CD4-positive, alpha-beta T cell treated with Interleukin-17A for 1 hour (primary cell): ENCODE results near the gene MYRIP.

Experiments used
- DNase-seq: peaks from one replicate; pipeline ENCODE4 v3.0.0-alpha.2; 2020

The MYRIP gene

GRCh38 chr3:40200692-40201316 lies 391.4 kb downstream of the MYRIP start:
- no peak for DNase-seq

- no peak for DNase-seq
Observed at GRCh38 chr3:40201770-40202169, 392.4 kb downstream of the MYRIP start.

GRCh38 chr3:40206522-40206921 lies 397.1 kb downstream of the MYRIP start:
- no peak for DNase-seq

- no peak for DNase-seq
Observed at GRCh38 chr3:40207796-40208195, 398.4 kb downstream of the MYRIP start.

DNA sequence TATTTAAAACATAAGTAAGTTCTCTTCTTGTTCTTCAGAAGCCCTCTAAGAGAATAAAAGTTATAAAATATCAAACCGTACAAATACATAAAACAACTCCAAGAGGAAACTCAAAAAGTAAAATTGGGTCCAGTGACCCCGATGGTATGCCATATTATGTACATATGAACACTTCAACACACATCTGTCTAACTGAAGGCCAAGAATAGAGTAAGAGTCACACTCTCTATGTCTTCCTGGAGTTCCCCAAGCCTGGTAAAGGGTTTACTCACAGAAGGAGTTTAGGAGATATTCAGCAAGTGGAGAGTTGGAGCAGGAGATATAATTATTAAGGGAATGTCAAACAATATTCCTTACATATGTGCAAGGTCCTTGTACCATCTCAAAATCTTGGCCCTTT lies 398.8 kb downstream of the MYRIP start:
- DNase-seq = no peak

DNA sequence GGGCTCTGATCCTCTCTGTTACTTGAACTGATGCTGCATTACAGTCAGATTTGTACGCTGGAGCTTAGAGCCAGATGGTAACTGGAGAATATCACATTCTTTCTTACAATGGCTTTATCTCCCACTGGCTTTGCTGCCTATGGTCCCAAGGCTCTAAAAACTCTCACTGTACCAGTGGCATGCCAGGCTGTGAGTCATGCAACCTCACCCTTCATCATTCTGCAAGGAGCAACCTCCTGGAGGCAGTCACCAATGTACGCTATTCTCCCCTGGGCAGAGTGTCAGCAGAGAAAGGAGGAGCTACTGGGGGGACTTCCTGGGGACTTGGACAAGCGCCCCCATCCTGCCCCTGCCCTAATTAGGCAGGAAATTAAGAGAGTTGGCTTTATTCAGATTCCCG lies 402.2 kb downstream of the MYRIP start:
- no peak for DNase-seq

- no peak for DNase-seq
Observed at GRCh38 chr3:40213556-40213955, 404.1 kb downstream of the MYRIP start.

- no peak for DNase-seq
Observed at GRCh38 chr3:40215015-40215414, 405.6 kb downstream of the MYRIP start.

DNA sequence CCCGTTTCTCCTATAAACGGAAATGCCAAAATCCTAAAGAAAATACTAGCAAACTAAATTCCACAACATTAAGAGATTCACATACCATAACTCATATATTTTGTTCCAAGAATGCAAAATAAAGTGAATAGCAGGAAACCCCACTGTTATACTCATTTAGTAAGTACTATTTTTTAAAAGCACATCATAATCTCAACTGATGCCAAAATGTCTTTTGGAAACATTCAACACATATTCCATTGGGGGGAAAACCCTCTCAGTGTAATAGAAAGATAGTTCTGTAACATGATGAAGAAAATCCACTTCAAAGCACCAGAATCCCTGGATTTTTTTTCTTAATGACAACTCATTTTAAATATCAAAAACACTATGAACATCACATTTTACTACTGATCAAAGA lies 407.1 kb downstream of the MYRIP start:
- DNase-seq = no peak

GRCh38 chr3:40223856-40224255 lies 414.4 kb downstream of the MYRIP start:
- no peak for DNase-seq

- no peak for DNase-seq
Observed at GRCh38 chr3:40224796-40225515, 415.5 kb downstream of the MYRIP start.

DNA sequence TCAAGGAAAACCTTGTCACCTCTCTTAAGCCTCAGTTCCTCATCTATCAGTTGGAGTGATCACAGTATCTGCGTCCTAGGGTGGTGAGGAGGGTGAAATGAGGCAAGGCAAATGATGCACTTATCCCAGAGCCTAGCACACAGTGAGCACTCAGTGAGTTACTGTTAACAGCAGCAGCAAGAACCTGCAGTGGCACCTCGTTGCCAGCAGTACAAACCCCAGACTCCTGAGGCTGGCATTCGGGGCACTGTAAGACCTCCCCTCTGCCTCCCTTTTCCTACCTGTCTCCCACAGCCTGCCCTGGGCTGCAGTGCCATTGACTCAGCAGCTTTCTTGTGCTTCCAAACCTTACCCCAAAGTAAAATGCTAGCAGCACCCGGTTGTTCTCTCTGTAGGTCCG lies 417.2 kb downstream of the MYRIP start:
- no peak for DNase-seq

DNA sequence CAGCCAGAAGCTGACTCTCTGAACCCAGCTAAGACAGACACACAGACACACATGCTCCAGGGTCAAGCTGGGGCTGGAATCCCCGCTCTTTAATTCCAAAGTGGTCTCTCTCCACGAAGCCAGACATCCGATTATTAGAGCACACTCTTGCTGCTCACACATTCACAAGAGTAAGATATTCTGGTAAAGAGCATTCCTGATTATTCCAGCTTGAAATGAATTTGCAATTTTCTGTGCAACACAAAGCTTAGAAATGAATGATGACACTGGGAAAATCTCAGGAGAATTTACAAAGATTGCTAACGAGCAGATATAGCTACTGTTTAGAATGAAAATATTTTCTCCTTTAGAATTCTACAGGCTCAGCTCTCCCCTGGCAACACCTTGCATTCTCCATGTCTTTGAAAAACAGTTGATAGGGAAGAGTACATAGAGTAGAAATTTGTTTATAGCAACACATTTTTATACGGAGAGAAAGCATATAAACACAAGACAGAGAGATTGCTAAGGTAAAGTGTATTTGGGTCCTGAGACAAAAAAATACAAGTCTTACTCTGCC lies 419.5 kb downstream of the MYRIP start:
- DNase-seq = no peak

DNA sequence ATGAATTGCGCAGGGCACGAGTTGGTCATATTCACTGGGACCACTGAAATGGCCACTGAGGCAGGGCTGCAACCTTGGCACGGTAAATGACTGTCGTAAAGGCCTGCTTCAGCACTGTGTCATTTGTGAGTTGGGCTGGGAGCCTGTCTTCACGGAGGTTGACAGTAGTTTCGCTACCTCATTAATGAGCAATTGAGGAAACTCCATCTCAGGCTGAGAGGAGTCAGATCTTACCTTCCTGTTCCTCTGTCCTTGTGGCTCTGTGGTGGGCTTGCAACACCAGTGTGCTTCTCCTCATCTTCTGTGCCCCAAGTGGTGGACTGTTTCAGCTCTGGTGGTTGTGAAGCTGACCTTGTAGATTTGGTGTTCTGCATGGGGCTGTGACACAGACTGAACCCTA lies 420.0 kb downstream of the MYRIP start:
- peak; percentile 10 for DNase-seq

DNA sequence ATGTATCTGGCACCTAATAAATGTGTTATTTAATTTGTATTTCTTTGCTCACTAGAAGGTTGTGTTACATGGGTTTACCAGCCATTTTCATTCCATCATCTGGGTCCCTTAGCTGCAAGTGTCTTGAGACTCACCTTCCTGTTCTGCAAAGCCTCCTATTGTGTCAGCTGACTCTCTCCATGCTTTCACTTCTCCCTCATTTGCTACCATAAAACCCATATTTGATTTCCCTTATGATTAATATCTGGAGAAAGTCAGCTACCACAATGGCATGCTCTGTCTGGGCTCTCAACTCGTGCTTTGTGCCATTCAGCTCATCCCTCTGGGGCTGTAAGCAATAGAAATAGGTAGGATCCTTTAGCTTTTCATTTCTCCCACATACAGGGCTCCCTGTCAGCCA lies 420.6 kb downstream of the MYRIP start:
- DNase-seq = no peak

- DNase-seq = no peak
Observed at GRCh38 chr3:40230382-40230781, 421.0 kb downstream of the MYRIP start.

GRCh38 chr3:40232626-40233025 lies 423.2 kb downstream of the MYRIP start:
- no peak for DNase-seq

GRCh38 chr3:40237159-40237558 lies 427.8 kb downstream of the MYRIP start:
- DNase-seq = no peak

GRCh38 chr3:40237889-40238571 lies 428.6 kb downstream of the MYRIP start:
- DNase-seq = no peak

- DNase-seq = no peak
Observed at GRCh38 chr3:40240921-40241320, 431.5 kb downstream of the MYRIP start.

GRCh38 chr3:40242216-40242615 lies 432.8 kb downstream of the MYRIP start:
- DNase-seq = no peak

- DNase-seq = no peak
Observed at GRCh38 chr3:40242638-40243037, 433.2 kb downstream of the MYRIP start.

DNA sequence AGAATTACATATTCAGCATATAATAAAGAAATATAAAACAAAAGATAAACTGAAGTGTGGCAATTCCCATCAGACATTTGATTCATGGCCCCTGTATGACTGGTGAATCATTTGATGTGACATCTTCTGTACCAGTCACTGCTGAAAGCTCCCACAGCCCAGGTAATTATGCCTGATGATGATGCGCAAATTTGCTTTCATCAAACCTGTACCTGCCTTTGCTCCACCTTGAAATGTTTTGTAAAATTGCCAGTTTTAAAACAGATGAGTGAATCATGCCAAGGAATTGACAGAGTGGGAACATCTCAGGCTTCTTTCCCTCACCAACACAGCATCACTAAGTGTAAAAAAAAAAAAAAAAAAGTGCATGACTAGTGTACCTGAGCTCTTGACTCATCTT lies 433.6 kb downstream of the MYRIP start:
- DNase-seq = no peak
